ENCODE results near the gene GSTO1.
A peak's percentile ranks its signal among the peaks of the same experiment; 100 is the strongest.

GSTO1 gene

DNA sequence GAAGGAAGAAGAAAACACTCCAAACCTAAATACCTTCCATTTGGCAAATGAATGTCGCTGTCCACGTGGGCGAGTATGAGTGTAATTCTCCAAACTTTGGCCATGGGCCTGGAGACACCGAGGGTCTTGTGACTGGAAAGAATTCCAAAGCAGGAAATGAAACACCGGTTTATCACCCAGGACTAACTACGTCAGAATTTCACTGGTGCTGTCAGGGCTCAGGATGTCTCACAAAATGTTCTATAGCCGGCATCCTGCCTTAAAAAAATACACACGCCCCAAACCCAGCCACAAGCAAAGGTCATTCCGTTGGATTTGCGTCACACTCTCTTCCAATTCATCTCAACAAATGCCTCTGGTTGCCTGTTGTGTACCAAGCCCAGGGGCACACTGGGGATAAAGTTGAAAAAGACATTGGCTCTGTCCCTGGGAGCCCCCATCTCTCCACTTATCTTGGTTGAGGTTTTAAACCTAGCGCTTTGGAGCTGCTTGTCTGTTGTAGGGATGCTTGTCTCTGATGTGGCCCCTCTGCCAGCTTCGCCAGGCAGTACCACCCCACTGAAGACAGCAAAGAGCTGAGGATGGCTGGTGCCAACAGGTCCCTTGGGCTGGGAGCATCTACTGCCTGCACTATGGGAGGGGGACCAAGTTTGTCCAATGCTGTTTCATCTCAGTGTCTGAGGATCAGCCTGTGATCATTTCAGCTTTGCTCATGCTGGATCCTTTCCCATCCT, 45.5 kb downstream of the GSTO1 start:
- TF ChIP-seq, protein P1, sequence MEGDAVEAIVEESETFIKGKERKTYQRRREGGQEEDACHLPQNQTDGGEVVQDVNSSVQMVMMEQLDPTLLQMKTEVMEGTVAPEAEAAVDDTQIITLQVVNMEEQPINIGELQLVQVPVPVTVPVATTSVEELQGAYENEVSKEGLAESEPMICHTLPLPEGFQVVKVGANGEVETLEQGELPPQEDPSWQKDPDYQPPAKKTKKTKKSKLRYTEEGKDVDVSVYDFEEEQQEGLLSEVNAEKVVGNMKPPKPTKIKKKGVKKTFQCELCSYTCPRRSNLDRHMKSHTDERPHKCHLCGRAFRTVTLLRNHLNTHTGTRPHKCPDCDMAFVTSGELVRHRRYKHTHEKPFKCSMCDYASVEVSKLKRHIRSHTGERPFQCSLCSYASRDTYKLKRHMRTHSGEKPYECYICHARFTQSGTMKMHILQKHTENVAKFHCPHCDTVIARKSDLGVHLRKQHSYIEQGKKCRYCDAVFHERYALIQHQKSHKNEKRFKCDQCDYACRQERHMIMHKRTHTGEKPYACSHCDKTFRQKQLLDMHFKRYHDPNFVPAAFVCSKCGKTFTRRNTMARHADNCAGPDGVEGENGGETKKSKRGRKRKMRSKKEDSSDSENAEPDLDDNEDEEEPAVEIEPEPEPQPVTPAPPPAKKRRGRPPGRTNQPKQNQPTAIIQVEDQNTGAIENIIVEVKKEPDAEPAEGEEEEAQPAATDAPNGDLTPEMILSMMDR (conservative IDR thresholded peaks at IDR 0.05; ENCODE audit: low read depth, low read length), result no peak
- peak overlapping the region; percentile 17 for H3K4me3 ChIP-seq (ENCODE audit: low read length)
- peak; percentile 99 for DNase-seq (ENCODE audit: low read depth)

DNA sequence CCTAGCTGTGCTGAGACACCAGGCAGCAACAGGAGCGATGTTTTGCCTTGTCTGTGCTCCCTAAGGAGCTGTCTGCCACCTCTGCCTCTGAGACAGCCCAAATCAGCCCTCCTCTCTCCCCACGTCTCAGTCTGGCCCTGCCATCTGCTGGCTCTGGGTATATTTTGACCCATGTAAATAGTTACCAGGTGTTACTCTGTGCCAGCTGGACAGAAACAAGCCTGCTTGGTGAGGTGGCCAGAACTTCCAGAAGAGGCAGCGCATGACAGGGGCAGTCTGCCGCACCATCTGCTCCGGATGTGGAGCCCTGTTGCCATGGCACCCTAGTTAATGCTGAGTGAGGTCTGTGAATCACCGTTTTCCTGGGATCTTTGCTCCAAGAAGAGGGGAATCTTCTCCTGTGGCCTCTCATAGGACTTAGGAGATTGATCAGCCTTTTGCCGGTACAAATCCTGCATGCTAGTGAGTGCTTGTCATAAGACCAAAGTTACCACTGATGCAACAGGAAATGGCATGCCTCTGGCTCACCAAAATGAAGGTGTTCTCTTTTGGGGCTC, 46.1 kb downstream of the GSTO1 start:
- peak; percentile 93 for DNase-seq (ENCODE audit: low read depth)
- TF ChIP-seq, protein P1 (conservative IDR thresholded peaks at IDR 0.05; ENCODE audit: low read depth, low read length), result peak; percentile 21
- peak overlapping the region; percentile 17 for H3K4me3 ChIP-seq (ENCODE audit: low read length)

DNA sequence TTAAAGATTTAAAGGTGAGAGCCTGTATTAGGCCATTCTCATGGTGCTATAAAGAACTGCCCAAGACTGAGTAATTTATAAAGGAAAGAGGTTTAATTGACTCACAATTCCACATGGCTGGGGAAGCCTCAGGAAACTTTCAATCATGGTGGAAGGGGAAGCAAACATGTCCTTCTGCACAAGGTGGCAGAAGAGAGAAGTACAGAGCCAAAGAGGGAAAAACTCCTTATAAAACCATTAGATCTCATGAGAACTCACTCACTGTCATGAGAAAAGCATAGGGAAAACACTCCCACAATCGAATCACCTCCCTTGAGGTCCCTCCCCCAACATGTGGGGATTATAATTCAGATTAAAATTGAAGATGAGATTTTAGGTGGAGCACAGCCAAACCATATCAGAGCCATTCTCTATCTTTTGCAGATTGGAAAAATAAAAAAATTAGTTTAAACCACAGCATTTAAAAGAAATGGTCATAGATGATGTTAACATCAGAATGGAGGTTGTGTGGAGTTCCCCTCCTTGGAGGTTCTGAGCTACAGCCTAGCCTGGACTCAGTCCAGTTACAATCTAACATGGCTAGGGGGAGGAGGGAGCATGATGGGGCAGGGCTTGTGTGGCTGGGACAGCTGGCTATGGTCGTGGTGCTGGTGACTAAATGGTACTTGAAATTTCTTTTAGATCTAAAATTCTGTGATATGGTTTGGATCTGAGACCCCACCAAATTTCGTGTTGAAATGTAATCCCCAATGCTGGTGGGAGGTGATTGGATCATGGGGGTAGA, 47.4 kb downstream of the GSTO1 start:
- no peak overlapping the region for H3K4me3 ChIP-seq (ENCODE audit: low read length)
- no peak for DNase-seq (ENCODE audit: low read depth)
- TF ChIP-seq, protein P1 (conservative IDR thresholded peaks at IDR 0.05; ENCODE audit: low read depth, low read length), result no peak

DNA sequence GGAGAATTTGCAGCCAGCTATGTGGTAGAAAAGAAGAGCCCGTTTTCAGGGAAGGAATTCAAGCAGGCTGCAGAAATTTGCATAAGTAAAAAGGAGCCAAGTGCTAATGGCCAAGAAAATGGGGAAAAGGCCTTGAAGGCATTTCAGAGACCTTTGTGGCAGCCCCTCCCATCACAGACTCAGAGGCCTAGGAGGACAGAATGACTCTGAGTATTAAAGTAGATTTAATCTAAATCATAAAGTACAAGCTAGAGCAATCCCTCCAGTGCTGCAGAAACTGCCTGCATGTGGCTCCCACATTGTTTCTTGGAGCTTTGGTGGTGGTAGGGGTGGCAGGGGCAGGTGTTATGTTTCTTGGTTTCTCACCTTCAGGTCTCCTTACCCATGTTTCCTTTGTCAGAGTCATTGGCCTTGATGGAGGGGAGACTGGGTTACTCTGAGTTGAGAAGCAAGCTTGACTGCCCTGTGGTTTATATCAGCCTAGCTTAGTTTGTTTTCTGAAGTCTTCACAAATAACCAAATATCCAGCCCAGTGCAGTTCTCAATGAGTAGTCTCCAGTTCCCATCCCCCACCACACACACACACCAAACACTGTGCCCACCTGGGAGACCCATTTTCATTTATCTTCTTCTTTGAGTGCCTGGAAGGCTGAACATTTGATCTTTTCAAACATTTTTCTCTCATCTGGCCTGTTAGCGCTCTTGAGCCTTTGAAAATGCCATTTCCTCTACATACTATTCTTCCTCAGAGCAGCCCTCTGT, 49.1 kb downstream of the GSTO1 start:
- DNase-seq (ENCODE audit: low read depth), result no peak

DNA sequence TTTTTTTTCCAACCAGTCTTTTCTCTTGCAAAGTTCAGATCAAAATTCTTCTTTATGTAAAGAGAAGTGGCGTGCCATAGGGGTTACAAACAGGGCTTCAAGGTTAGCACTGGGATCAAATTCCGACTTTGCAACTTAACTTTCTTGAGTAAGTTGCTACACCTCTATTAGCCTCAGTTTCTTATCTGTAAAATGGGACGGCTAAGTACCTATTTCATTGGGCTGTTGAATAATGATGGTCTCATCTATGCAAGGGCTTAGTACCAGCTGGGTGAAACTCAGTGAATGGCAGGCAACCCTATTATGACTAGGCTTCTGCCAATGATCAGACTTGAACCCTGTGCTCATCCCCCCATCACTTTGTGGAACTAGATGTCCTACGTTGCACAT, 49.7 kb downstream of the GSTO1 start:
- no peak overlapping the region for H3K4me3 ChIP-seq (ENCODE audit: low read length)
- TF ChIP-seq, protein P1 (conservative IDR thresholded peaks at IDR 0.05; ENCODE audit: low read depth, low read length), result no peak

More for the DNA sequence above, 49.1 kb downstream of the GSTO1 start:
- TF ChIP-seq, protein P1 (conservative IDR thresholded peaks at IDR 0.05; ENCODE audit: low read depth, low read length), result no peak
- no peak overlapping the region for H3K4me3 ChIP-seq (ENCODE audit: low read length)

DNA sequence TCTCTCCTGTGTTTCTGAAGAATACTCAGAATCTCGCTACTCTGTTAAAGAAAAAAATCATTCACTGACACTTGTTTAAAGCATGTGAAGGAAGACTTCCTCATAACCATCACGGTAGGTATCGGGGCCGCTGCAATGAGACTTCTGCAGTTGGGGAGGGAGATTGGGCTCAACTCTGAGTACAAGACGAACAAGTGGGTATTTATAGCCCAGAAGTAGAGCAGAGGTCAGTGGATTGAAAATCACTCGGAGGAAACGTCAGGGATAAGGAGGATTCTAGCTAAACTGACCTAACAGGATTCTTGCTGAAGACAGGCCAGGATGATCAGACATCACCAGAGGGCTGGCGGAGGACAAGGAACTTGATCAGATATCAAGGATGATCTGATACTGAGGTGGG, 50.2 kb downstream of the GSTO1 start:
- H3K4me3 ChIP-seq (ENCODE audit: low read length), result no peak overlapping the region
- TF ChIP-seq, protein P1 (conservative IDR thresholded peaks at IDR 0.05; ENCODE audit: low read depth, low read length), result no peak

More for the DNA sequence above, 49.7 kb downstream of the GSTO1 start:
- no peak for DNase-seq (ENCODE audit: low read depth)

More for the DNA sequence above, 50.2 kb downstream of the GSTO1 start:
- DNase-seq (ENCODE audit: low read depth), result no peak
